ENCODE data around the gene GLP1R. TPM values are rescaled to one million over a fixed set of nuclear protein-coding genes. Genes with fewer than 3 reads are reported as not detected.
A peak's percentile ranks its signal among the peaks of the same experiment; 100 is the strongest.

GLP1R gene
- polyA plus RNA-seq, 4 donors, result 0.62 to 0.92 (median 0.64) TPM

DNA sequence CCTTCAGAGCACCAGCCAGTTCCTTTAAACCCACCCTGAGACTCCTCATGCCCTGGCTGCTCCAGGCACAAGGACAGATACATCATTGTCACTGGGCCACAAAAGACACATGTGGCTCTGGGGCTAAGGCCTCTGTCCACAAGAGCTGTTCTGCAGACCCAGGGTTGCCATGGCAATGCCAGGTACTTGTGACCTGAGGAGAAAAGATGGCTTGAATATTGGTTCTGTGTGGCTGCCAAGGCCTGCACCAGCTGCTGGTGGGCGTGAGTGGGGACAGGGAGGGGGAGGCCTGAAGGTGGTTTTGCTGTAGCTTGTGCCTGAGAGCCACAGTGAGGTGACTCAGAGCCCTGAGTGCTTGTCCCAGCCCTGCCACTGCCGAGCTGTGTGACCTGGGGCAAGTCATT is 34.7 kb downstream of the GLP1R start:
- no peak for DNase-seq (ENCODE audit: low read depth in 4 of 4, low spot score in 3 of 4)

DNA sequence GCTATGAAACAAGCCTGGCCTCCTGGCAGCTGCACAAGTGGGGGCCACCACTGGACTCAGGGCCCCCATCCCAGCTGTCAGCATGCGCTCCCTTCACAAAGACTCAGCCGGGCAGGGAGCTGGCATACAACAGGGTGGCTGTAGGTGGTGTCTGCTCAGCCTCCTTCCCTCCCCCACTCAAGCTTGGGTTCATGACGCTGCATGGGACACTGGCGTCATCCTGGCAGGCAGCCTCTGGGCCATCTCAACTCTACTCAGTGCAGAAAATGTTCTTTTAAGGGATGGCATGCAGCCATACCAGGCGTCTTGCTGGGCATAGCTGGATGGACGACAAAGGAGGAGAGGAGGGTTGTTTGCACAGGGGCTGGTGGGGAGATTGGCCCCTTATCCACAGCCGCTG is 35.9 kb downstream of the GLP1R start:
- no peak for DNase-seq (ENCODE audit: low read depth in 4 of 4, low spot score in 3 of 4)

DNA sequence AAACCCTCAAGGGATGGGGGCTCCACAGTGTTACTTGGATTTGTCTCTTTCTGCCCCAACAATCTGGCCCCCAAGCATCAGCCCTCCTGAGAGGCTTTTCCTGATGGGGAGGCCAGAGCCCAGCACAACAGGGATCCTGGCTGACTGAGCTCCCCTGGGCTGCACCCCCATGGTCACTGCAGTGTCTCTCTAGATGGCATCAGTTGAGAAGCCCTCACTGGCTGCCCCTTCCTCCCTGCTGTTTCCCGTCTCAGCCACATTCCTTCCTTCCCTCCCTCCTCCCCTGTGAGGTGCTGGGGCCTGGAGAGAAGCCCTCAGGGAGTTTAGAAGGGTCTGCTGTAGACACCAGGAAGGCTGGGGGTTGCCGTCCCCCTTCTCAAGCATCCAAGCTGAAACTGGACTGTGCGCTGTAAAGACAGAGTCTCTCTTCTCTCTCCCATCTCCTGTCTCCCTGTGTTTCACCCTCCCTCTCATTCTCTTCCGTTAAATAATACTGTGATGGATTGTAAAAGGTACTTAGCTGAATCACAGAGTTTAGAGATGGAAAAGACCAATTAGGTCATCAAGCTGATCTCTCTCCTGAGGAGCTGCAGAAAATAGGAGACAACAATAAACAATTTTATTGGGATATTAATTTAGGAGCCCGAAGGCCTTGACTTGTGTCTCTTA is 36.7 kb downstream of the GLP1R start:
- DNase-seq (ENCODE audit: low read depth in 4 of 4, low spot score in 3 of 4), result no peak

DNA sequence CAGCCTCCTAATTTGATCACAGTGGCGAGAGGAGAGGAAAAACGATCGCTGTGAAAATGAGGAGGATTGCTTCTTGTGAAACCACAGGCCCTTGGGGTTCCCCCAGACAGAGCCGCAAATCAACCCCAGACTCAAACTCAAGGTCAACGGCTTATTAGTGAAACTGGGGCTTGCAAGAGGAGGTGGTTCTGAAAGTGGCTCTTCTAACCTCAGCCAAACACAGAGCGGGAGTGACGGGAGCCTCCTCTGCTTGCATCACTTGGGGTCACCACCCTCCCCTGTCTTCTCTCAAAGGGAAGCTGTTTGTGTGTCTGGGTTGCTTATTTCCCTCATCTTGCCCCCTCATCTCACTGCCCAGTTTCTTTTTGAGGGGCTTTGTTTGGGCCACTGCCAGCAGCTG is 37.7 kb downstream of the GLP1R start:
- DNase-seq (ENCODE audit: low read depth in 4 of 4, low spot score in 3 of 4), result no peak

DNA sequence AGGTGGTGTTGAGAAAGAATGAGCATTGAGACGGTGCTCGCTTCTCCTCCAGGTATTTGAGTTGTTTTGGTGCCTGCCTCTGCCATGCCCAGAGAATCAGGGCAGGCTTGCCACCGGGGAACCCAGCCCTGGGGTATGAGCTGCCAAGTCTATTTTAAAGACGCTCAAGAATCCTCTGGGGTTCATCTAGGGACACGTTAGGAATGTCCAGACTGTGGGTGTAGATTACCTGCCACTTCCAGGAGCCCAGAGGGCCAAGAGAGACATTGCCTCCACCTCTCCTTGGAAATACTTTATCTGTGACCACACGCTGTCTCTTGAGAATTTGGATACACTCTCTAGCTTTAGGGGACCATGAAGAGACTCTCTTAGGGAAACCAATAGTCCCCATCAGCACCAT is 38.1 kb downstream of the GLP1R start:
- DNase-seq (ENCODE audit: low read depth in 4 of 4, low spot score in 3 of 4), result no peak

DNA sequence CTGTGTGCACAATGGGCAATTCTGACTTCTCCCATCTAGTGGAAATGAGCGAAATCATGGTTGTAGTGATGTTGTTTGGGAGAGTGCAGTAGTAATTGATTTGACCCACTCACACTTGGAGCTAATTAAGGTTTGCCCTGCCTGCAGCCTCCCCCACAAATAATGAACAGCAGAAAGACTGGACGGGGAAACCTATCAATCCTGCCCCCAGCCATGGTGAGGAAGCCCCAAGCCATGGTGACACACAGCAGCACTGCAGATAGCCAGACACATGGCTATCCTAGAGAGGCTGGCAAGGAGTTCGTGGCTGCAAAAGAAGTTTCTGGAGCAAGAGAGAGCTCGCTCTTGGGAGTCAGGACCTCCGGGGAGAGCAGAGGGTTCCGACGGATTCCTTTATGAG is 38.6 kb downstream of the GLP1R start:
- DNase-seq (ENCODE audit: low read depth in 4 of 4, low spot score in 3 of 4), result no peak

DNA sequence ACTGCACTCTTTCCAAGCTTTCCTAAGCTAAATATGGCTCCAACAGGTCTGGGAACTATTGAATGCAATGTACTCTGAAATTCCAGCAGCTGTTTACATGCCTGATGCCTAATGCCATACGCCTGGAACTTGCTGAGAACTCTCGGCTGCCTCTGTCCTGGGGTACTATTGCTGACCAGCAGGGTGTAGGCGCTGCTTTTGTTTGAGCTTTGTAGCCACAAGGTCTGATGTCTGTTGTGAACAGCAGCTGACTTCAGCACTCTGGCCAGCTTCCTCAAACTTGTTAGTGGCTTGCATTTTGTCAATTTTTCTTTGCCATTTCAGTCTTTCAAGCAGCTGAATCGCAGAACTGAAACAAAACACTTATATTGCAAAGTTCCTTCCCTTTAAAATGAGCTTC is 39.8 kb downstream of the GLP1R start:
- peak; percentile 34 to 72 (median 53) for DNase-seq (ENCODE audit: low read depth in 4 of 4, low spot score in 3 of 4)

DNA sequence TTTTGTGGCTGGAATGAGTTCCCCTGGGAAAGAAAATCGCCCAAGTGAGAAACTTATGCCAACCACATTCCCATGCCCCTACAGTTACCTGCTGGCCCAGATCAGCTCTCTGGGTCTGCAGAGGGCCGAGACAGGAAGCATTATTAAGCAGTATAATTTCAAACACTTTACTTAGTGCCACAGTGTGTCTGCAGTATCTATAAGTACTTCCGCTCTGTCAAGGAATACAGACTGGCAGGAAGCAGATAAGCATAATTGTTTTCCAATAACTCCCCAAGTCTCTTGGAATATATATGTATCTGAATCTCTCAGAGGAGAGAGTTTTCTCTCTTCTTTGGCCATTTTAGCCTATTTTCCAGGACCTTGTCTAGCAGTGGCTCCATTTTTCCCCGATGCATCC is 41.5 kb downstream of the GLP1R start:
- DNase-seq (ENCODE audit: low read depth in 4 of 4, low spot score in 3 of 4), result no peak

DNA sequence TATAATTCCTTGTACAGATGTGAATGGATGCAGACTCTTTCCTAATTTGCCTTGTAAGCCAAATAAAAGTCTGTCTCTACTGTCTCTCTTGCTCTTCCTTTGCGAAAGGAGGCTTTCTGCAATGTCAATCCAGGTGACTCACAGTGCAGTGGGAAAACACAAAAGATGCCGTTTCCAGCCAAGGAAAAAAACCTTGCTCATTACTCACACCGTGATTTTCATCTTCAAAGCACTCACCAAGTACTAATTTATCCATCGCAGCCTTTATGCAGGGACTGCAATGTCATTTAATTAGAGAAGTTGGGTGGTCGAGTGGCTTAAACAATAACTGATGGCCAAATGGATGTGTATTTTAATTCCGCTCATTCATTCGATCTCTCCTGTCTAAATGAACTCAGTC is 42.6 kb downstream of the GLP1R start:
- DNase-seq (ENCODE audit: low read depth in 4 of 4, low spot score in 3 of 4), result no peak

DNA sequence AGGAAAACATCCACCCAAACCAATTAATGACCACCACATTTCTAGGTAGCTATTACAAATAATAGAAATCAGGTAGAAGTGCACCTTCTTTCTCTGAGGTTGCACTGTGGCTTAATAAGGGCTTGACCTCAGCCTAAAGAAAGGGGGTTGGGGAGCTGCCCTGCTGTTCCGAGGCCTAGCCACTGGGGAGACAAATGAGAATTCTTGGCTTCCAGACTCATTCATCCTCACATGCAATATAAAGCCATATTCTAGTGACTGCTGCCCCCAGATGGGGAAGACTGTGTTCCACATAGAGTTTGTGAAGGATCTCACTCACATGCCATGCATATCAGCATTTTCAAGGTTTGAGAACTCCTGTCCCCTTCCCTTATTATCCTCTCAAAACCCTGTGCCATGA is 43.5 kb downstream of the GLP1R start:
- no peak for DNase-seq (ENCODE audit: low read depth in 4 of 4, low spot score in 3 of 4)

DNA sequence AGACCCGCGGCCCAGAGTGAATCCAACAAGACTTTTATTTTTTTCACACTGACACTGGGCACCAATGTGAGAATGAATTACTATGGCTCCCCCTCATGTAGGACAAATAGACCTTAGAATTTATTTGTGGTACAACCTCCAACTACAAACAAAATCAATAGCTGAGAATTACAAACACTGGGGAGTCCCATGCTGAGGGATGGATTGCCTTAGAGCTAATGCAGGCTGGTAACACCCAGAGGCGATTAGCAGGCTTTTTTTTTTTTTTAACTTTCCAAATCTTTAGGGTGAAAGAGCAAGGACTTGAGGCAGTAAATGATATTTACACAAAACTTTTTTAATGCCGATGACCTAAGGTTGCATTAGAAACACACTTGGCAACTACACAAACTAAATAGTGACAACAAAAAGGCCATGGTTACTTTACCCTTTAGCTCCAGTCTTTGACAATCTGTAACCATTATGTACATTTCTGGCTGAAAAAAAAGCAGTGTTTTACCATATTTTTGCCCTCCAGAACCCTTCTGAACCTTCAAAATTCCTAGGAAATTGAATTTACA is 44.6 kb downstream of the GLP1R start:
- DNase-seq (ENCODE audit: low read depth in 4 of 4, low spot score in 3 of 4), result no peak

DNA sequence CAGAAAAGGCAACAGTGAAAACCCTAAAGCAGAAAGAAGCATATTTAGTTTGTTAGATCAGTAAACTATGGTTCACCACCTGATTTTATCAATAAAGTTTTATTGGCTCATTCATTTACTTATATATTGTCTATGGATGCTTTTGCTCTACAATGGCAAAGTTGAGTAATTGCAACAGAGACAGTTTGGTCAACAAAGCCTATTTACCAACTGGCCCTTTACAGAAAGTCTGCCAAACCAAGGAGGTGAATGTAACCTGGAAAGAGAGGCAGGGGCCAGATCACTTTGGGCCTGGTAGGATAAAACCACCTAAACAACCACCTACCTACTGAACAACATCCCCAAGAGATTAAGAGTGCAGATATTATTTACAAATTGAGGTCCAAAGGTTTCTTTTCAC is 47.0 kb downstream of the GLP1R start:
- DNase-seq (ENCODE audit: low read depth in 4 of 4, low spot score in 3 of 4), result no peak

DNA sequence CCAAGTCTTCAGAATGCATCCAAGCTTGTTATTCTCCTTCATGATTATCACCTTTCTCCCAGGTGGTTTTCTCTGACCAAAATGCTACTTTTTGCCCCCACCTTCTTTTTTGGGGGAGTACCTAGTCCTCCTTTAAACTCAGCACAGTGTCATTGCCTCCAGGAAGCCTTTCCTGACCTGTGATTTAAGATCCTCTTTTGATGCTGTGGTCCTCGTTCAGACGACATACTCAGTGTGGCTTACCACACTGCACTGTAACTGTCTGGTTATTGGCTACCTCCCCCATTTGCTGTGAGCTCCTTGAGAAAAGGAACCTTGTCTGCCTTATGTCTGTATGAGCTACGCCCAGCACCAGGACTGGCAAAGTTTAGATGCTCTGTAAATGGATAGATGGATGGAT is 51.8 kb downstream of the GLP1R start:
- DNase-seq (ENCODE audit: low read depth in 4 of 4, low spot score in 3 of 4), result no peak

DNA sequence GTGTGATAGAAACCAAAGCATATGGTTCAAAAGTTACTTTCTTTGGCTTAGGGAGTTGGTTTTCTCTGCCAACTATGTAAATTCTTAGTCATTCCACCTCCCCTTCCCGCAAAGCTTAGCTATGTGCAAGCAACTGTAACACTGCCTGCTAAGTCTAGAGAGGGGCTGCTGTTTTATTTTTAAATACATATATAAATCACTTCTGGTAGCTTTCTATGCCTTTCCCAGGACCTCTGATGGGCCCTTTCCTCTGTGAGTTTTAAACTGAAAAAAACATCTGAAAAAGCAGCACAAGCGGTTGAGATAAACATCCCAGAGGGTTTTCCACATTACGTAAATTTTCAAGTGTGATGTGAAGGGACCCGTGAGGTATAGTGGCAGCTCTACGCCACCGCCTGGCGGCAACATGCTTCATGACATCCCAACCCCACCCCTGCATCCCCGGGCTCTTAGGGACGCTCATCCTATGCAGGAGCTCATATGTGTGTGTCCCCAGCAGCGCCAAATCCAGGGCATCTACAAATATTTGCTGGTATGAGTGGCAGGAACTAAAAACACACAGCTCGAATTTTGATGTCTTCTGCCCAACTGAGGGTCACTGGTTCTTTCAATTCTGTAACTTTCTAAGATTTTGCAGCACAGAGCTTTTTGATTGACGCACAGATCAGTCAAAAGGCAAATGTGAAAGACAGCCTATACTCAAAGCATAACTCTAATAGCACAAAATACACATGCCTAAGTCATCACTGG is 53.7 kb downstream of the GLP1R start:
- DNase-seq (ENCODE audit: low read depth in 4 of 4, low spot score in 3 of 4), result peak in 3 of 4 donors; percentile 26 to 37 (median 32)

DNA sequence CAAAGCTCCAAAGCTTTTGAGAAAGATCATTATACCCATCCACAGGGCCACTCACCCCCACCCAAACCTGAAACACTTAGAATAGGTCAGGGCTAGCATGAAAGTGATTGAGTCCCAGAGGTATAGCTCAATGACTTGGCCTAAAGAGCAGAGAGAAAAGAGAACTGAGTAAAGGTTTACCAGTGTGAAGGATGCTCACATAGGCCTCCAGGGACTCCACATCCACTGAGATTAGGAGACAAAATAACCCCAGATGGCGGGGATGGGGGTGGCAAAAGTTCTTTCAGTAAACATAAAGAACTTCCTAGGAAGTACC is 54.2 kb downstream of the GLP1R start:
- no peak for DNase-seq (ENCODE audit: low read depth in 4 of 4, low spot score in 3 of 4)

DNA sequence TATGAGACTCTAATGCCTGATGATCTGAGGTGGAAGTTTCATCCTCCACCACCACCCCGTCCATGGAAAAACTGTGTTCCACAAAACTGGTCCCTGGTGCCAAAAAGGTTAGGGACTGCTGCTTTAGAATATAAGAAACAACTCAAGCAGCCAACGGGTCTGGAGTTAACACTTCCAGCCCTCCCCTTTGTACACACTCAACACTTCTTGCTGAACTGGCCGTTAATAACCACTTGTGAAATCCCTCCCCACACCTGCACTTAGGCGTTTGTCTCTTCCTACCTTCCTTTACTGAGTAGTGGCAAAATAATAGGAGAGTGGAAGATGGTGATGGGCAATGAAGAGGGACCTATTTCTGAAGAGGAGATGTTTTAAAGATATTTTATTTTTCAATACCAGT is 55.9 kb downstream of the GLP1R start:
- DNase-seq (ENCODE audit: low read depth in 4 of 4, low spot score in 3 of 4), result no peak

DNA sequence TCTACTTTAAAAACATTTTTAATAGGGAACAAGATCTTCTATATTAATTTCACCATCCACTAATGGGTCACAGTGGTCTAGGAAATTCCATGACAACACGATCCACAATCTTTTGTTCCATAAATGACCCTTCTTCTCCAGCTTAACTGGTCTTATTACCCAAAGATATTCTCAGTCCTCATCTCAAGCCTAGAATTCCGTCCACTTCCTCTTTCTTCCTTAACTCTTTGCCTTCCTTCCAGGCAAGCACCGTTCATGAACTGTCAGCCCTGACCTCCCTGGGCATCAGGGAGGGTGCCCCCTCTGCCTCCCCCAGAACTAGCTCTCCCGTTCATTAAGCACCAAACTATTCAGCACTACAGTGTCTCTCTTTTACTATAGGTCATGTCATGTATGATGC is 58.5 kb downstream of the GLP1R start:
- DNase-seq (ENCODE audit: low read depth in 4 of 4, low spot score in 3 of 4), result no peak

DNA sequence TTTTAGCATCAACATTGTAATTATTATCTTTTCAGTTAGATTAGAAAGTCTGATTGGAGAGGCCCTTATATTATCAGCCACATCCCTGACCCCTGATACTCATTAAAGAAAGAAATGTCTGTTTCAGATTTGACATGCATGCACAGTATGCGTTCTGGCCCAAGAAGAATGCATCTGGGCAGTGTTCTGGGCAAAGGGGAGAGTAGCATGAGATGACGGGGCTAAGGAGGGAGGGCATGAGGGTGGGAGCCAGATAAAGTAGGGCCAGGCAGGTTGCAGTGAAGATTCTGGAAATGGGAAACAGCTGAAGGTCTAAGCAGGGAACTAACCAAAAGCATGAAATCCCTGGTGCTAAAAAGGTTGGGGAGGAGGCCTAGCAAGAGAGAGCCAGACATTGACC is 59.1 kb downstream of the GLP1R start:
- DNase-seq (ENCODE audit: low read depth in 4 of 4, low spot score in 3 of 4), result no peak

DNA sequence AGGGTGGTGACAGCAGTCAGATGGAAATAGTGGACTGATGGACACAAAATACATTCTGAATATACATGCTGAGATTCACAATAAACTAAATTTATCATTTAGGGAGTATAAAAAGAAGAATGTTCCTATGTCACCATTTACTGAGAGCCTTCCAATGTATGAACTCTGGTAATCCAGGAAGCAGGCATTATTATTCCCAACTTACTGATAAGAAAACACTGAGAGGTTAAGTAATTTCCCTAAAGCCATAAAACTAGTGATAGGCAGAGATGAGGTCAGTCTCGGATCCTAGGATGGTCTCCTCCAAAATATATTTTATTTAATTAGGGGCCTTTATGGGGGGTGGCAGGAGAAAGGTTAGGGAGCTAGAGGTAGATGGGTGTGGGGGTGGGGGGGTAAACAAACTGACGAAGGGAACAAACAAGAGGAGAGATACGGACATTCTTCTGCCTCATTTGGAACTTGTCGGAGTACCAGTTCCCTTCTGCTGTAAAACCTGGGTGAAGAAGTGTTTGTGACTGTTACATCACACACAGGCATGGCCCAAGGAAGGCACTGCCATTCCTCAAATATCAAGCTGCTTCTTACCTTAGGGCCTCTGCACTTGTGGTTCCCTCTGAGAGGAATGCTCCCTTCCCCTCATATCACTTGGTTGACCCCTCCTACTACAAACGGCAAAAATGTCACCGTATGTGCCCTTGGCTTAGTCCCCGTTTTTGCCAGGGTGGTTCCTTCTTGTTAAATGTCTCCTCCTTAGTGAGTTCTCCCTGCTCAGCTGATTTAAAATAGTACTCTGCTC is 59.7 kb downstream of the GLP1R start:
- no peak for DNase-seq (ENCODE audit: low read depth in 4 of 4, low spot score in 3 of 4)

DNA sequence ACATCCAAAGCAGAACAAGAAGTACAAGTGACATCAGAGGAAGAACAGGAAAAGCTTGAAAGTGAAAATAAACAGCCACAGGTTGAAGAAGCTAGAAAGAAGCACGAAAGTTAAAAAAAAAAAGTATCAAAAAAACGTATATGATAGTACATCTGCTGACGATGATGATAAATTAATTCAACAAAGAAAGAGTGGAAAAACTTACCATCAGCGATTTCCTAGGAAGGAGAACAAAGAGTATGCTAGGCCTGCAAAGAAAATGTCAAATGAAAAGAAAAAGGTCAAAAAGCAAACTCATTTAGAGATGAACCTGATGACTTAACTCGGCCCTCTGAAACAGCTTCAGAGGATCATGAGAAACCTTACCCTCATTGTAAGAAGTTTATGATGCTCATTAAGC is 62.7 kb downstream of the GLP1R start:
- DNase-seq (ENCODE audit: low read depth in 4 of 4, low spot score in 3 of 4), result no peak

DNA sequence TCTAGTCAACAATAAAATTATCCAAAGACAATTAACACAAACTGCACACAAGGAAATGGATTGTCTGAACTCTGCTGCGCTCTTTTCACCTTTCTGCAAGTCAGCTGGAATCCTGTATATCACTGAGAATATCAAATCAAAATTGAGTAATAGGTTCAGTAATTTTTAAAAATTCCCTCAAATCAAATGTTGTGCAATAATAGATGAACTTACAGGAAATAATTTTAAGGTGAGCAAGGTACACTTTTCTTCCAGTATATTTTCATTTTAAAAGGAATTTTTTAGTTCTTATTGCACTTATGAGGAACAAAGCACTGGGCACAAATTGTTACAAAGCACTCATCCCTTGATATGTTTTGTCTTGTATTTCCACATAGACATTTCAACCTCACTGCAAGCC is 65.2 kb downstream of the GLP1R start:
- no peak for DNase-seq (ENCODE audit: low read depth in 4 of 4, low spot score in 3 of 4)

DNA sequence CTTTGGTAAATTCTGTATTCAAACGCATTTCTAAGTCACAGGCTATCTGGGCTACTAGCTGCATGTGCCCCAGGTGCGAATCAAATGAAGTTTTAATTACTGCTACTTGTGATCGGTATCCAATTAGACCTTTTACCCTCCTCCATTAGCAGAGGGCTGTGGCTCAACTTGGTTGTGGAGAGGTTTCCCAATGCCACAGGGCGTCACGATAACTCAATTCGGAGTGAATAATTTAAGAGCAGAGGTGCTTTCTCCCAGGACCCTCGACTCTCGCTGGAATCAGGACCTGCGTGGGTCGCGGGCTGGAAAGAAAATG is 65.8 kb downstream of the GLP1R start:
- peak in 1 of 4 donors; percentile 4 for DNase-seq (ENCODE audit: low read depth in 4 of 4, low spot score in 3 of 4)

All from right renal pelvis (tissue), 4 donors.